AG09319 (cell line): ENCODE data around the gene ATP5PB.

ENCODE experiments used
- DNase-seq: peaks from one replicate; pipeline ENCODE4 v3.0.0-alpha.2; 2010; ENCODE audit warnings: low read depth; ENCODE audit errors: extremely low read depth
- TF ChIP-seq, protein P1 (sequence below): IDR thresholded peaks from 2 replicates; pipeline ENCODE4 v1.5.1; 2011; ENCODE audit warnings: low read depth, mild to moderate bottlenecking, inconsistent platforms, low read length, moderate library complexity

ATP5PB gene

DNA sequence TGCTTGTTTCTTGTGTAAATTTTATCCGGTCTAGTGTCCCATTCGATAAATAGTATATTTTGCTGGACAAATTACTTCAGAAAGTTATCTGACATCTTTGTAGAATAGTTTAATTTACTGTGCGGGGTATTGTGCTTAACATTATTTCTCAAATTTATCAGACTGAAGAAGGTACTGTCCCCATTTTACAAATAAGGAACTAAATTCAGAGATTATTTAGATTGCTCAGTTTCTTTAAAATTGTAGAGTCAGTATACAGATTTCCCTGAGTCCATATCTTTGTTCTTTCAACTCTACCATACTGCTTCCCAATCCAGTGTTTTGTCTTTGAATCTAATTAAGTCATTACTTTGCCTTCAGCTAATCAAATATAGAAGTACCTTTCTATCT lies 6.4 kb downstream of the ATP5PB start:
- no peak for DNase-seq
- TF ChIP-seq, protein P1, sequence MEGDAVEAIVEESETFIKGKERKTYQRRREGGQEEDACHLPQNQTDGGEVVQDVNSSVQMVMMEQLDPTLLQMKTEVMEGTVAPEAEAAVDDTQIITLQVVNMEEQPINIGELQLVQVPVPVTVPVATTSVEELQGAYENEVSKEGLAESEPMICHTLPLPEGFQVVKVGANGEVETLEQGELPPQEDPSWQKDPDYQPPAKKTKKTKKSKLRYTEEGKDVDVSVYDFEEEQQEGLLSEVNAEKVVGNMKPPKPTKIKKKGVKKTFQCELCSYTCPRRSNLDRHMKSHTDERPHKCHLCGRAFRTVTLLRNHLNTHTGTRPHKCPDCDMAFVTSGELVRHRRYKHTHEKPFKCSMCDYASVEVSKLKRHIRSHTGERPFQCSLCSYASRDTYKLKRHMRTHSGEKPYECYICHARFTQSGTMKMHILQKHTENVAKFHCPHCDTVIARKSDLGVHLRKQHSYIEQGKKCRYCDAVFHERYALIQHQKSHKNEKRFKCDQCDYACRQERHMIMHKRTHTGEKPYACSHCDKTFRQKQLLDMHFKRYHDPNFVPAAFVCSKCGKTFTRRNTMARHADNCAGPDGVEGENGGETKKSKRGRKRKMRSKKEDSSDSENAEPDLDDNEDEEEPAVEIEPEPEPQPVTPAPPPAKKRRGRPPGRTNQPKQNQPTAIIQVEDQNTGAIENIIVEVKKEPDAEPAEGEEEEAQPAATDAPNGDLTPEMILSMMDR, result no peak

DNA sequence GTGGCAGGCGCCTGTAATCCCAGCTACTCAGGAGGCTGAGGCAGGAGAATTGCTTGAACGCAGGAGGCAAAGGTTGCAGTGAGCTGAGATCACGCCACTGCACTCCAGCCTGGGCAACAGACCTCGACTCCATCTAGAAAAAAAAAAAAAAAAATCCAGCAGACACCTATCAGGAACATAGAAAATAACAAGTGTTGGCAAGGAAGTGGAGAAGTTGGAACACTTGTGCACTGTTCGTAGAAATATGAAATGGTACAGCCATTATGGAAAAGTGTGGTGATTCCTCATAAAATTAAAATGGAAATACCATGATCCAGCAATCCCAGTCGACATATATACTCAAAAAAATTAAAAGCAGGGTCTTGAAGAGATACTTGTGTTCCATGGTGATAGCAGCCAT lies 12.5 kb downstream of the ATP5PB start:
- no peak for DNase-seq
- TF ChIP-seq, protein P1, result no peak

DNA sequence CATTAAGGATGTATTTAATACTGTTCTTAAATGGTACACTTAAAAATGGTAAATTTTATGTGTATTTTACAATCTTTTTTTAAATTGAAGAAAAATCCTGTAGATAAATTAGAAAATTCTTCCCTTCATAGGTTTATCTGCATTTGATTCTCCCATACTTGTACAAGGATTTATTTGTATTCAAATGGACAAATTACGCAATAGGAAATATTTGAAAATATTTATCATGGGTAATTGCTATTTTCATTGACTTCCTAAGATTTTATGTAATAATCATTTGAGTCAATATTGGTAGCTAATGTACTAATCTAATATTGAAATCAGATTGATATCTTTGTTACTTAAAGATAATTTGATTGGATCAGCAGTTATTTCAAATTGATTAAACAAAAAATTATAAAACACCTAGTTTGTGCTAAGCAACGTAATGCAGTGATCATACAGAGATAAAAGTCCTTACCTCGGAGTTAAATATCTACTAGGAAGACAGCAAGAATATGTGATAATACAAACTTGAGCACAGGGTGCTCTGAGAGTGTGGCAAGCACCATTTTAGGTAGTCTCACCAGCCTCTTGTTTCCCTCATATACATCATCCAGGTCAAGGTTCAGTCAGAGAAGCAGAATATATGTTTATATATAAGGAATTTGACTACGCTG lies 13.2 kb downstream of the ATP5PB start:
- DNase-seq, result no peak
- TF ChIP-seq, protein P1, result no peak

DNA sequence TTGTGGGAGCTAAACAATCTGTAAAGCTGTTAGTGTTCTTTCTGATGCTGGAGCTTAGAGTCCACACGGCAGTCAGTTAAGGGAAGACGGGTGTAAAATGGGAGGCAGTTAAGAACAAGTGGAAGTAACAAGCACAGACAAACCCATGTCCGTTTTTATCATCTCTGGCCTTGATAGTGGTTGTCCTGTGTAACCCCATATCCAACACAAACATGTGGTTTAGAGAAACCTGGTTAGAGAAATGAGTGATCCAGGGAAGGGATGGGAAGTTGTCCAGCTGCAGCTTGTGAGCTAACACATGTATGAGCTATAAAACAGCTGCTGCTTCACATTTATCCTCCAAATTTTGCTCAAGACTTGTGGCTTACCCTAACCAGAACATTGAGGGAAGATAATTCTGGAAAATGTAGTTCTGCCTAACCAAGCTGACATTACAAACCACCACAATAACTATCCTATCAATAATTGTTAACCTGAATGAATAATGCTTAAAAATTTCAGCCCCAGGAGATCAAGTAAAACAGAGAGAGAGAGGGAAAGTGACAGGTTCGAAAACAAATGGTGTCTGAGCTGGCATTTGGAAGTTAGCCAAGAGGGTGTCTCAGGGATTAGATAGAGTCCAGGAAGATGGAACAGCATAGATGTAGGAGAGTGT lies 13.9 kb downstream of the ATP5PB start:
- TF ChIP-seq, protein P1, result no peak
- DNase-seq, result no peak

DNA sequence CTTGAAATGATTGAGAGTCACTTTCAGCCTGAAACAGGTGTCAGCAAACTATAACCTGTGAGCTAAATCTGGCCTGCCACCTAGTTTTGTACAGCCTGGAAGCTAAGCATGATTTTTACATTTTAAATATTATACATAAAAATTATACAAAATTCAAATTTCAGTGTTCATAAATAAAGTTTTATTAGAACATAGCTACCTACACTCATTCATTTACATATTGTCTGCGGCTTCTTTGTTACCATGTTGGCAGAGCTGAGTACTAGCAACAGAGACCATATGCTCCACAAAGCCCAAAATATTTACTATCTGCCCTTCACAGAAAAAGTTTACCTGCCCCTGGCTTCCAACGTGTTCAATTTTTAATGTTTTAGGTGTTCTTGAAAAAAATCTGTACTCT lies 16.5 kb downstream of the ATP5PB start:
- TF ChIP-seq, protein P1, result no peak

DNA sequence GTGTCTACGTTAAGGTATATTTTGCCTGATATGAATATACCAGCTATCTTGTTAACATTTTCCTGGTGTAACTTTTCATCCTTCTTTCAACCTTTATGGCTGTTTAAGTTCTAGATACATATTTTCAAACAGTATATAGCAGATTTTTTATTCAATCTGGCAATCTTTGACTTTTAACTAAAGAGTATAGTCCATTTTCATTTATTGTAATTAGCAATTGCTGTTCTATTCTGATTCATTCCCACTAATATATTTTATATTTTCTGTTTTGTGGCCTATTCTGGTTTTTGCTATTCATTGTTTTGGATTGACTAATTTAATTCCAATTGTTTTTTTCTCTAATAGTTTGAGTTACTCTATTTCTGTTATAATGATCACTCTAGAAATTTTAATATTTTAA lies 17.2 kb downstream of the ATP5PB start:
- DNase-seq, result no peak
- TF ChIP-seq, protein P1, result no peak

More for the DNA sequence above, 16.5 kb downstream of the ATP5PB start:
- no peak for DNase-seq

DNA sequence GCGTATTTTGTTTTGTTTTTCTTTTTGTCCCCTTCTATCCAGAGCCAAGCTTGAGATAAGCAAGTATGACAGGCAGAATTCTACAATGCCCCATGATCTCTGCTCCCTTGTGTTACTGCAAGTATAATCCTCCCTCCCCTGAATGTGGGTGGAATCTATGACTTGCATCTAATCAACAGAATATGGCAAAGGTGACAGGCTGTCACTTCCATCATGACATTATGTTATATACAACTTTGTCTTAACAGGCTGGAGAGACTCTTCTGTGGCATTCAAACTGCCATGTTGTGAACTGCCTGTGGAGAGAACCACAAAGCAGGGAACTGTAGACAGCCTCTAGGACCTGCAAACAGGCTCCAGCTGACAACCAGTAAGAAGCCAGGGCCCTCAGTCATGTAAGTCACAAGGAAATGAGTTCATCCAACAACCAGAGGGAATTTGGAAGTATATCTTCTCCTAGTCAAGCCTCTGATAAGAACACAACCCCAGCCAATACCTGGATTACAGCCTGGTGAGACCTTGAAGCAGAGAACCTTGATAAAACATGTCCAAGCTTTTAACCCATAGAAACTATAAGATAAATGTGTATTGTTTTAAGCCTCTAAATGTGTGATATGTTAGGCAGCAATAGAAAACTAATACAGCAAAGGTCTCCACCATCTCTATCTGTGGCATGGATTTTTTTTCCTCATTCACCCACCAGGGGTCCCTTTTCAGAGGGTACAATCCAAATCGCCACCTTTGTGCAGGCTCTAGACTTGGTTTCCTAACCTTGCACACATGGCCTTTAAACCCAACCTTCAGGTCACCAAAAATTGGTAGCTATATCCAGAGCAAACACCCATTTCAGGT lies 18.8 kb downstream of the ATP5PB start:
- no peak for DNase-seq
- TF ChIP-seq, protein P1, result no peak
